Mammary epithelial cell (primary cell): ENCODE data around the gene MTCL3.

ENCODE experiments used
- EZH2 ChIP-seq: IDR thresholded peaks from 2 replicates; pipeline ENCODE4 v1.6.1; 2012; ENCODE audit warnings: low read length, inconsistent platforms, borderline replicate concordance
- TF ChIP-seq, protein P1 (sequence below), 2 donors: IDR thresholded peaks in 1 of 2; conservative IDR thresholded peaks in 1 of 2; 2 replicates each; pipeline ENCODE4 v1.5.1; 2011 to 2012; ENCODE audit warnings: inconsistent platforms in 2 of 2, low read length in 2 of 2, mild to moderate bottlenecking in 2 of 2, control low read depth in 1 of 2, low read depth in 1 of 2; ENCODE audit not compliant: insufficient read depth in 1 of 2; ENCODE audit errors: extremely low read depth in 1 of 2

GRCh38 chr6:127475823-127476176 is 43.3 kb downstream of the MTCL3 start:
- no peak for TF ChIP-seq EZH2
- TF ChIP-seq, protein P1, sequence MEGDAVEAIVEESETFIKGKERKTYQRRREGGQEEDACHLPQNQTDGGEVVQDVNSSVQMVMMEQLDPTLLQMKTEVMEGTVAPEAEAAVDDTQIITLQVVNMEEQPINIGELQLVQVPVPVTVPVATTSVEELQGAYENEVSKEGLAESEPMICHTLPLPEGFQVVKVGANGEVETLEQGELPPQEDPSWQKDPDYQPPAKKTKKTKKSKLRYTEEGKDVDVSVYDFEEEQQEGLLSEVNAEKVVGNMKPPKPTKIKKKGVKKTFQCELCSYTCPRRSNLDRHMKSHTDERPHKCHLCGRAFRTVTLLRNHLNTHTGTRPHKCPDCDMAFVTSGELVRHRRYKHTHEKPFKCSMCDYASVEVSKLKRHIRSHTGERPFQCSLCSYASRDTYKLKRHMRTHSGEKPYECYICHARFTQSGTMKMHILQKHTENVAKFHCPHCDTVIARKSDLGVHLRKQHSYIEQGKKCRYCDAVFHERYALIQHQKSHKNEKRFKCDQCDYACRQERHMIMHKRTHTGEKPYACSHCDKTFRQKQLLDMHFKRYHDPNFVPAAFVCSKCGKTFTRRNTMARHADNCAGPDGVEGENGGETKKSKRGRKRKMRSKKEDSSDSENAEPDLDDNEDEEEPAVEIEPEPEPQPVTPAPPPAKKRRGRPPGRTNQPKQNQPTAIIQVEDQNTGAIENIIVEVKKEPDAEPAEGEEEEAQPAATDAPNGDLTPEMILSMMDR (conservative IDR thresholded peaks at IDR 0.05 in 1 of 2, IDR thresholded peaks at IDR 0.05 in 1 of 2; ENCODE audit: extremely low read depth in 1 of 2, insufficient read depth in 1 of 2, low read depth in 1 of 2, low read length in 2 of 2) = no peak
